ENCODE results near the gene OR6C65. TPM values are rescaled to one million over a fixed set of nuclear protein-coding genes. Genes with fewer than 3 reads are reported as not detected.
"Not testable (repeated sequence)": the region's sequence is repeated elsewhere in the genome, so short reads cannot be mapped to it uniquely, and the experiment has no call there.

Gene OR6C65
- total and polyA plus RNA-seq, 9 of the 15 experiments (the other 6 are each of a cell fraction or from before 2014, with no cell fraction given): not detected

GRCh38 chr12:55428331-55429243 lies 28.3 kb downstream of the OR6C65 start (continued):
- TF ChIP-seq PBX2 (CRISPR knock-in tag; IDR thresholded peaks at IDR 0.05; ENCODE audit: low read depth) (no peak), PBX2 (tag; conservative IDR thresholded peaks at IDR 0.05; ENCODE audit: low read depth) (no peak), XRCC4 (IDR thresholded peaks at IDR 0.05; ENCODE audit: extremely low read depth, insufficient read depth, insufficient read length) (no peak), KLF10 (CRISPR knock-in tag; IDR thresholded peaks at IDR 0.05) (no peak), CBX1 (IDR thresholded peaks at IDR 0.05; ENCODE audit: low read depth) (no peak), PML (IDR thresholded peaks at IDR 0.05; ENCODE audit: low read length) (no peak)

DNA sequence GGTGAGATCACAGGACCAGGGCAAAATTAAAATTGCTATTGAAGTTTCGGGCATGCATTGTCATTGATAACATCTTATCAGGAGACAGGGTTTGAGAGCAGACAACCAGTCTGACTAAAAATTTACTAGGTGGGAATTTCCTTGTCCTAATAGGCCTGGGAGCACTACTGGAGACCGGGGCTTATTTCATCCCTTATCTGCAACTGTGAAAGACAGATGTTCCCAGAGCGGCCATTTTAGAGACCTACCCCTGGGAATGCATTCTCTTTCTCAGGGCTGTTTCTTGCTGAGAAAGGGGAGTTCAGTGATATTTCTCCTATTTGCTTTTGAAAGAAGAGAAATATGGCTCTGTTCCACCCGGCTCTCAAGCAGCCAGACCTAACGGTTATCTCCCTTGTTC lies 40.9 kb downstream of the OR6C65 start:
- H3K27ac ChIP-seq (ENCODE audit: extremely low read depth, low read depth, low read length); H3K79me2 ChIP-seq (ENCODE audit: control insufficient read depth, insufficient read depth, low read length); H3K36me3 ChIP-seq (ENCODE audit: control insufficient read depth, insufficient read depth, low read length); H3K4me2 ChIP-seq (ENCODE audit: insufficient read depth, low read length); H3K9me3 ChIP-seq (replicated peaks; ENCODE audit: control insufficient read depth, insufficient read depth, low read depth, low read length); H3K9ac ChIP-seq (ENCODE audit: insufficient read depth in 1 of 2, low read depth in 2 of 2, low read length in 2 of 2); BruUV-seq (replicated peaks); H3K27me3 ChIP-seq (ENCODE audit: control insufficient read depth in 2 of 2, insufficient read depth in 2 of 2, low read length in 2 of 2); POLR2A ChIA-PET; in situ Hi-C loops (cut with MboI); H3K4me3 ChIP-seq; H4K20me1 ChIP-seq (replicated peaks; ENCODE audit: control insufficient read depth, insufficient read depth, low read length); H3K4me1 ChIP-seq (replicated peaks in 1 of 2; ENCODE audit: control insufficient read depth in 2 of 2, insufficient read depth in 2 of 2, low read length in 2 of 2); H3K9me1 ChIP-seq (ENCODE audit: control insufficient read depth, insufficient read depth, low read length); FAIRE-seq; ATAC-seq; H2AFZ ChIP-seq (ENCODE audit: low read depth, low read length); CTCF ChIA-PET (ENCODE audit: low intra/inter-chr PET ratio): not testable (repeated sequence)
- WGBS (ENCODE audit: insufficient coverage, low coverage, missing lambda C conversion rate): 0% methylated on average over 5 of the region's 5 CpGs
- TF ChIP-seq CBX3 (IDR thresholded peaks at IDR 0.05; ENCODE audit: borderline replicate concordance in 1 of 2, low read length in 2 of 2): 0 out of 3 replicates have a peak, but pooled peaks of 1 of the 2 experiments have one; percentile 33
- peak in 1 of 4 experiments; percentile 2 for DNase-seq (ENCODE audit: extremely low read depth in 1 of 4, low spot score in 3 of 4)
- intact Hi-C loops (cut with micrococcal nuclease): loop anchor here (10.0 kb wide), 1 partner anchor 256 kb away; no protein-coding TSS in a partner anchor
